WTC11 (cell line): ENCODE results near the gene ADGB.

Experiments
- CREB1 ChIP-seq: sonication (generic); formaldehyde crosslinking; IDR thresholded peaks from 2 replicates; pipeline ENCODE4 v1.8.0; 2023; ENCODE audit warnings: mild to moderate bottlenecking, missing genetic modification reagents
- EMX1 ChIP-seq: fragments of 250-450 bp; sonication (Bioruptor Pico); IDR thresholded peaks from 2 replicates; pipeline ENCODE4 v1.8.0; 2021; ENCODE audit warnings: mild to moderate bottlenecking
- ZSCAN18 ChIP-seq: fragments of 250-450 bp; sonication (Bioruptor Pico); IDR thresholded peaks from 2 replicates; pipeline ENCODE4 v2.1.2; 2022; ENCODE audit warnings: mild to moderate bottlenecking, moderate library complexity

- TF ChIP-seq EMX1 (CRISPR knock-in tag) (no peak), CREB1 (CRISPR knock-in tag) (no peak), ZSCAN18 (CRISPR knock-in tag) (no peak)
These were observed 99.1 kb downstream of the ADGB start for GRCh38 chr6:146697921-146698320.
